SK-N-SH treated with all-trans-retinoic acid at 6 μM for 48 hours (cell line): Measurements from ENCODE around the gene PIGV.

Source experiments
- BACH2 ChIP-seq: fragments of 250-450 bp; sonication (Bioruptor Pico); IDR thresholded peaks from 2 replicates; pipeline ENCODE4 v1.9.0; 2021; ENCODE audit warnings: mild to moderate bottlenecking, borderline replicate concordance
- CREB5 ChIP-seq: fragments of 250-450 bp; sonication (Bioruptor Pico); IDR thresholded peaks from 2 replicates; pipeline ENCODE4 v1.5.1; 2020; ENCODE audit warnings: low read depth, mild to moderate bottlenecking, moderate library complexity
- CSDC2 ChIP-seq: fragments of 250-450 bp; sonication (Bioruptor Pico); IDR thresholded peaks from 2 replicates; pipeline ENCODE4 v1.5.0; 2020; ENCODE audit warnings: mild to moderate bottlenecking, moderate library complexity
- CSRNP3 ChIP-seq: fragments of 250-450 bp; sonication (Bioruptor Pico); IDR thresholded peaks from 2 replicates; pipeline ENCODE4 v1.5.1; 2021; ENCODE audit warnings: mild to moderate bottlenecking, moderate library complexity
- ESRRG ChIP-seq: fragments of 250-450 bp; sonication (Bioruptor Pico); IDR thresholded peaks from 2 replicates; pipeline ENCODE4 v1.6.1; 2021; ENCODE audit warnings: mild to moderate bottlenecking
- GLIS3 ChIP-seq: fragments of 250-450 bp; sonication (Bioruptor Pico); IDR thresholded peaks from 2 replicates; pipeline ENCODE4 v1.5.0; 2020; ENCODE audit warnings: mild to moderate bottlenecking, moderate library complexity
- OSR1 ChIP-seq: fragments of 250-450 bp; sonication (Bioruptor Pico); IDR thresholded peaks from 2 replicates; pipeline ENCODE4 v1.8.0; 2022; ENCODE audit warnings: moderate library complexity, mild to moderate bottlenecking, inconsistent platforms
- PATZ1 ChIP-seq: fragments of 250-450 bp; sonication (Bioruptor Pico); IDR thresholded peaks from 2 replicates; pipeline ENCODE4 v1.8.0; 2020; ENCODE audit warnings: mild to moderate bottlenecking, moderate library complexity, borderline replicate concordance
- RARB ChIP-seq: fragments of 250-450 bp; sonication (Bioruptor Pico); IDR thresholded peaks from 2 replicates; pipeline ENCODE4 v1.8.0; 2021; ENCODE audit warnings: mild to moderate bottlenecking, moderate library complexity
- TCF4 ChIP-seq: fragments of 250-450 bp; sonication (Bioruptor Pico); IDR thresholded peaks from 2 replicates; pipeline ENCODE4 v1.8.0; 2021; ENCODE audit warnings: mild to moderate bottlenecking, moderate library complexity, borderline replicate concordance
- ZC3H10 ChIP-seq: fragments of 250-450 bp; sonication (Bioruptor Pico); IDR thresholded peaks from 2 replicates; pipeline ENCODE4 v1.5.1; 2021; ENCODE audit warnings: mild to moderate bottlenecking, moderate library complexity
- ZNF70 ChIP-seq: fragments of 450-650 bp; formaldehyde crosslinking; IDR thresholded peaks from 2 replicates; pipeline ENCODE4 v1.5.0; 2020; ENCODE audit warnings: mild to moderate bottlenecking, moderate library complexity

GRCh38 chr1:26779098-26779668, 8.6 kb upstream of the PIGV start:
- no peak for TF ChIP-seq ESRRG (CRISPR knock-in tag)
- no peak for TF ChIP-seq BACH2 (CRISPR knock-in tag)
- no peak for TF ChIP-seq GLIS3 (CRISPR knock-in tag)
- no peak for TF ChIP-seq OSR1 (CRISPR knock-in tag)
- no peak for TF ChIP-seq RARB (CRISPR knock-in tag)
- no peak for TF ChIP-seq CREB5
- no peak for TF ChIP-seq ZNF70
- TF ChIP-seq ZC3H10, result no peak
- TF ChIP-seq CSRNP3, result no peak
- no peak for TF ChIP-seq CSDC2 (CRISPR knock-in tag)
- TF ChIP-seq TCF4 (CRISPR knock-in tag), result no peak
- no peak for TF ChIP-seq PATZ1
